ENCODE results near the gene SUSD2. TPM values are rescaled to one million over a fixed set of nuclear protein-coding genes. Genes with fewer than 3 reads are reported as not detected.

Gene SUSD2
- total RNA-seq, 2 experiments from 2014 or later, result 0.38 to 0.54 TPM

- Histone ChIP-seq H3K9me3 (ENCODE audit: low read length) (no peaks in the 10 kb centered on the region), H3K4me3 (ENCODE audit: low read depth, low read length, poor library complexity, severe bottlenecking) (no peak overlapping the region), H3K4me1 (ENCODE audit: insufficient read depth, low read length, poor library complexity, severe bottlenecking) (no peaks in the 10 kb centered on the region), H2AFZ (ENCODE audit: low read length) (no peak overlapping the region), H3K4me2 (ENCODE audit: low read length) (no peak overlapping the region), H3K79me2 (ENCODE audit: insufficient read depth, low read depth, low read length) (no peaks in the 10 kb centered on the region), H3K27ac (ENCODE audit: low read depth, low read length, poor library complexity, severe bottlenecking) (no peak overlapping the region), H3K36me3 (ENCODE audit: insufficient read depth, low read length) (peaks cover 38% of the 10 kb centered on the region), H3K9me2 (ENCODE audit: insufficient read depth, low read length) (no peaks in the 10 kb centered on the region), H4K20me1 (ENCODE audit: insufficient read depth, low read length) (no peaks in the 10 kb centered on the region)
- POLR2A ChIA-PET, result no interaction called here
- DNase-seq (ENCODE audit: low spot score), result no peak
- BruUV-seq (replicated peaks), result no TSS peak
- CTCF ChIA-PET (ENCODE audit: unreplicated experiment), result no interaction called here
- TF ChIP-seq CTCF (conservative IDR thresholded peaks at IDR 0.05; ENCODE audit: low read length) (no peak), EZH2phosphoT487 (IDR thresholded peaks at IDR 0.05; ENCODE audit: borderline replicate concordance, low read depth, low read length) (no peak)
- intact Hi-C loops (cut with micrococcal nuclease; ENCODE audit: unreplicated experiment), result no loop called here
These were observed 42.5 kb upstream of the SUSD2 start for GRCh38 chr22:24138649-24139420.

GRCh38 chr22:24140357-24140756, 40.9 kb upstream of the SUSD2 start:
- Histone ChIP-seq H3K4me1 (ENCODE audit: insufficient read depth, low read length, poor library complexity, severe bottlenecking) (peaks cover 13% of the 10 kb centered on the region), H3K27ac (ENCODE audit: low read depth, low read length, poor library complexity, severe bottlenecking) (no peak overlapping the region), H3K79me2 (ENCODE audit: insufficient read depth, low read depth, low read length) (no peaks in the 10 kb centered on the region), H3K9me3 (ENCODE audit: low read length) (no peaks in the 10 kb centered on the region), H3K9me2 (ENCODE audit: insufficient read depth, low read length) (no peaks in the 10 kb centered on the region), H3K36me3 (ENCODE audit: insufficient read depth, low read length) (peaks cover 34% of the 10 kb centered on the region), H3K4me3 (ENCODE audit: low read depth, low read length, poor library complexity, severe bottlenecking) (no peak overlapping the region), H2AFZ (ENCODE audit: low read length) (no peak overlapping the region), H4K20me1 (ENCODE audit: insufficient read depth, low read length) (no peaks in the 10 kb centered on the region), H3K4me2 (ENCODE audit: low read length) (no peak overlapping the region)
- DNase-seq (ENCODE audit: low spot score), result no peak
- POLR2A ChIA-PET, result no interaction called here
- CTCF ChIA-PET (ENCODE audit: unreplicated experiment), result no interaction called here
- intact Hi-C loops (cut with micrococcal nuclease; ENCODE audit: unreplicated experiment), result no loop called here
- no peak for TF ChIP-seq EZH2phosphoT487 (IDR thresholded peaks at IDR 0.05; ENCODE audit: borderline replicate concordance, low read depth, low read length)
- TF ChIP-seq CTCF (conservative IDR thresholded peaks at IDR 0.05; ENCODE audit: low read length), result no peak; the same call in 1 of the 2 replicates
- no TSS peak for BruUV-seq (replicated peaks)

- Histone ChIP-seq H3K79me2 (ENCODE audit: insufficient read depth, low read depth, low read length) (no peaks in the 10 kb centered on the region), H2AFZ (ENCODE audit: low read length) (no peak overlapping the region), H3K4me2 (ENCODE audit: low read length) (no peak overlapping the region), H3K36me3 (ENCODE audit: insufficient read depth, low read length) (peaks cover 25% of the 10 kb centered on the region), H3K27ac (ENCODE audit: low read depth, low read length, poor library complexity, severe bottlenecking) (no peak overlapping the region), H3K4me3 (ENCODE audit: low read depth, low read length, poor library complexity, severe bottlenecking) (no peak overlapping the region), H3K4me1 (ENCODE audit: insufficient read depth, low read length, poor library complexity, severe bottlenecking) (peaks cover 26% of the 10 kb centered on the region), H3K9me3 (ENCODE audit: low read length) (no peaks in the 10 kb centered on the region), H4K20me1 (ENCODE audit: insufficient read depth, low read length) (no peaks in the 10 kb centered on the region), H3K9me2 (ENCODE audit: insufficient read depth, low read length) (no peaks in the 10 kb centered on the region)
- ChIA-PET CTCF (ENCODE audit: unreplicated experiment) (no interaction called here), POLR2A (no interaction called here)
- TF ChIP-seq EZH2phosphoT487 (IDR thresholded peaks at IDR 0.05; ENCODE audit: borderline replicate concordance, low read depth, low read length), result no peak
- TF ChIP-seq CTCF (conservative IDR thresholded peaks at IDR 0.05; ENCODE audit: low read length), result no peak
- BruUV-seq (replicated peaks), result no TSS peak
- intact Hi-C loops (cut with micrococcal nuclease; ENCODE audit: unreplicated experiment), result no loop called here
- no peak for DNase-seq (ENCODE audit: low spot score)
These were observed 39.7 kb upstream of the SUSD2 start for GRCh38 chr22:24141586-24141985.
